SKM-1 (cell line): Measurements from ENCODE around the gene GTF3C2.
"Not testable (repeated sequence)": the region's sequence is repeated elsewhere in the genome, so short reads cannot be mapped to it uniquely, and the experiment has no call there.

Experiments used
- DNase-seq: peaks from one replicate; lab custom pipeline; 2025; ENCODE audit not compliant: unreplicated experiment; lab: John Stamatoyannopoulos, UW

The GTF3C2 gene

GRCh38 chr2:27323596-27324285 is 32.8 kb downstream of the GTF3C2 start:
- DNase-seq, result no peak

GRCh38 chr2:27322766-27323595 is 33.6 kb downstream of the GTF3C2 start, which contains the start of gene MPV17:
TSS of gene MPV17 (minus strand) at chr2:27323097. CDS start at chr2:27322517, 580 bp downstream.
- DNase-seq, result peak; percentile 70

- DNase-seq, result peak; percentile 13
Observed at GRCh38 chr2:27322301-27322765, 34.2 kb downstream of the GTF3C2 start.

GRCh38 chr2:27320958-27321543 is 35.5 kb downstream of the GTF3C2 start:
- no peak for DNase-seq

- DNase-seq, result not testable (repeated sequence)
Observed at GRCh38 chr2:27319839-27320238, 36.7 kb downstream of the GTF3C2 start.

- DNase-seq, result no peak
Observed at GRCh38 chr2:27316655-27317412, 39.7 kb downstream of the GTF3C2 start.

- no peak for DNase-seq
Observed at GRCh38 chr2:27315122-27315521, 41.4 kb downstream of the GTF3C2 start.

GRCh38 chr2:27314709-27315108 is 41.9 kb downstream of the GTF3C2 start:
- no peak for DNase-seq

- no peak for DNase-seq
Observed at GRCh38 chr2:27313882-27314645, 42.5 kb downstream of the GTF3C2 start.

- no peak for DNase-seq
Observed at GRCh38 chr2:27312152-27312551, 44.4 kb downstream of the GTF3C2 start.

- no peak for DNase-seq
Observed at GRCh38 chr2:27309651-27310050, 46.9 kb downstream of the GTF3C2 start.

GRCh38 chr2:27308359-27308881 is 48.1 kb downstream of the GTF3C2 start, which contains the start of gene UCN:
TSS of gene UCN (minus strand) at chr2:27308445. CDS start at chr2:27307895, 550 bp downstream.
- DNase-seq, result no peak

GRCh38 chr2:27307545-27308358 is 48.8 kb downstream of the GTF3C2 start:
- no peak for DNase-seq

- DNase-seq, result no peak
Observed at GRCh38 chr2:27307287-27307544, 49.3 kb downstream of the GTF3C2 start.

GRCh38 chr2:27306573-27307286 is 49.8 kb downstream of the GTF3C2 start:
- DNase-seq, result no peak

GRCh38 chr2:27306136-27306535 is 50.4 kb downstream of the GTF3C2 start:
- DNase-seq, result no peak

- DNase-seq, result no peak
Observed at GRCh38 chr2:27305516-27305915, 51.0 kb downstream of the GTF3C2 start.

- no peak for DNase-seq
Observed at GRCh38 chr2:27304488-27305240, 51.9 kb downstream of the GTF3C2 start.
